Measurements from ENCODE around the gene EPN1. TPM values are rescaled to one million over a fixed set of nuclear protein-coding genes. Genes with fewer than 3 reads are reported as not detected.
A peak's percentile ranks its signal among the peaks of the same experiment; 100 is the strongest.

EPN1 gene
- total and polyA plus RNA-seq, 2 of the 8 experiments (the other 6 are each of a cell fraction or from before 2014, with no cell fraction given): 49.6 to 200 TPM

- WGBS, 2 experiments (ENCODE audit: extremely low coverage in 1 of 2, insufficient coverage in 1 of 2, insufficient read length in 1 of 2, insufficient replicate concordance in 2 of 2, low coverage in 1 of 2, low lambda C conversion rate in 2 of 2, missing lambda C conversion rate in 1 of 2): 88% methylated on average over 4 of the region's 4 CpGs; no CpG with 5 or more reads in 1 of the 2 experiments
- no peak for FAIRE-seq
Measured at GRCh38 chr19:55650126-55650557, 24.9 kb upstream of the EPN1 start.

More at GRCh38 chr19:55650126-55650557, 24.9 kb upstream of the EPN1 start:
- no peak overlapping the region for H3K27ac ChIP-seq (ENCODE audit: low read depth, low read length)
- no peaks in the 10 kb centered on the region for H3K9me3 ChIP-seq (ENCODE audit: insufficient read depth in 2 of 2, low read depth in 1 of 2, low read length in 1 of 2)
- no peaks in the 10 kb centered on the region for H3K27me3 ChIP-seq (replicated peaks in 1 of 4; ENCODE audit: control insufficient read depth in 3 of 4, extremely low read depth in 1 of 4, insufficient read depth in 3 of 4, low read length in 3 of 4)
- no peak overlapping the region for H3K4ac ChIP-seq (replicated peaks; ENCODE audit: insufficient read length, low read depth, low read length)
- peak overlapping the region; percentile 38; the same call in 1 of the 2 replicates for H4K8ac ChIP-seq (ENCODE audit: extremely low read depth, insufficient read depth, low read length)
- no peak overlapping the region for H3K18ac ChIP-seq (ENCODE audit: extremely low read depth, low read length)
- no peak overlapping the region for H4K5ac ChIP-seq (ENCODE audit: insufficient read length, low read depth, low read length)
- peaks cover 0 to 6% of the 10 kb centered on the region in 2 experiments; a peak in 3 of 4 replicates for H3K79me2 ChIP-seq (ENCODE audit: control insufficient read depth in 1 of 2, insufficient read depth in 2 of 2, low read length in 2 of 2)
- H2BK20ac ChIP-seq (ENCODE audit: low read length): no peak overlapping the region
- no peak overlapping the region for H2BK5ac ChIP-seq (ENCODE audit: low read depth, low read length)
- no peak overlapping the region for H3K4me2 ChIP-seq (ENCODE audit: insufficient read depth in 1 of 2, low read depth in 2 of 2, low read length in 2 of 2)
- POLR2A ChIA-PET (ENCODE audit: partially characterized antibody): interaction anchor here (9.2 kb wide), 1 partner anchor 16 kb away, joined by 96 read pairs; no protein-coding TSS in a partner anchor
- CTCF ChIA-PET (ENCODE audit: partially characterized antibody): interaction anchor here (0.9 to 6.9 kb wide), 3 partner anchors 13 to 21 kb away, joined by 3 to 56 read pairs (median 30); no protein-coding TSS in a partner anchor
- no peak overlapping the region for H3K56ac ChIP-seq (replicated peaks; ENCODE audit: insufficient read length, low read depth, low read length)
- no peak overlapping the region for H2BK15ac ChIP-seq (ENCODE audit: low read length)
- no peak overlapping the region for H4K91ac ChIP-seq (replicated peaks; ENCODE audit: insufficient read length, low read length)
- peaks cover 9% of the 10 kb centered on the region for H3K23me2 ChIP-seq (ENCODE audit: low read depth, low read length)
- H3K4me1 ChIP-seq (replicated peaks in 1 of 4; ENCODE audit: control insufficient read depth in 3 of 4, insufficient read depth in 4 of 4, low read length in 3 of 4): peaks cover 0 to 8% (median 3%) of the 10 kb centered on the region in 4 experiments; a peak in 5 of 7 replicates
- H3K23ac ChIP-seq (ENCODE audit: insufficient read length): no peak overlapping the region
- H2BK12ac ChIP-seq (ENCODE audit: low read depth, low read length): no peak overlapping the region
- H2AK5ac ChIP-seq (ENCODE audit: low read depth, low read length): no peak overlapping the region
- H4K20me1 ChIP-seq (replicated peaks in 1 of 2; ENCODE audit: control insufficient read depth in 1 of 2, insufficient read depth in 2 of 2, low read length in 2 of 2): no peaks in the 10 kb centered on the region
- H3K14ac ChIP-seq (ENCODE audit: insufficient read length): no peak overlapping the region
- H3K4me3 ChIP-seq (ENCODE audit: extremely low read depth in 1 of 4, insufficient read depth in 2 of 4, low read depth in 3 of 4, low read length in 4 of 4): no peak overlapping the region
- no peak for TF ChIP-seq CBX8 (IDR thresholded peaks at IDR 0.05; ENCODE audit: borderline replicate concordance, low read depth, low read length)
- no peak for TF ChIP-seq SP4 (IDR thresholded peaks at IDR 0.05; ENCODE audit: low read length)
- H2BK120ac ChIP-seq (replicated peaks; ENCODE audit: low read depth, low read length): no peak overlapping the region
- no peak overlapping the region for H3K9ac ChIP-seq (replicated peaks in 1 of 4; ENCODE audit: extremely low read depth in 1 of 4, low read depth in 3 of 4, low read length in 3 of 4)
- H3K79me1 ChIP-seq (ENCODE audit: low read depth, low read length): peaks cover 5% of the 10 kb centered on the region
- peaks cover 4 to 8% (median 6%) of the 10 kb centered on the region in 4 experiments for H3K36me3 ChIP-seq (ENCODE audit: control insufficient read depth in 2 of 4, insufficient read depth in 4 of 4, low read length in 3 of 4)
- DNase-seq (ENCODE audit: low read depth in 1 of 2, low spot score in 2 of 2): no peak
- H2AFZ ChIP-seq (ENCODE audit: low read length): no peak overlapping the region

All from H1 (cell line).